ENCODE results near the gene LYPD3. TPM values are rescaled to one million over a fixed set of nuclear protein-coding genes. Genes with fewer than 3 reads are reported as not detected.

Gene LYPD3
- total RNA-seq, 2 experiments from 2014 or later = not detected

DNA sequence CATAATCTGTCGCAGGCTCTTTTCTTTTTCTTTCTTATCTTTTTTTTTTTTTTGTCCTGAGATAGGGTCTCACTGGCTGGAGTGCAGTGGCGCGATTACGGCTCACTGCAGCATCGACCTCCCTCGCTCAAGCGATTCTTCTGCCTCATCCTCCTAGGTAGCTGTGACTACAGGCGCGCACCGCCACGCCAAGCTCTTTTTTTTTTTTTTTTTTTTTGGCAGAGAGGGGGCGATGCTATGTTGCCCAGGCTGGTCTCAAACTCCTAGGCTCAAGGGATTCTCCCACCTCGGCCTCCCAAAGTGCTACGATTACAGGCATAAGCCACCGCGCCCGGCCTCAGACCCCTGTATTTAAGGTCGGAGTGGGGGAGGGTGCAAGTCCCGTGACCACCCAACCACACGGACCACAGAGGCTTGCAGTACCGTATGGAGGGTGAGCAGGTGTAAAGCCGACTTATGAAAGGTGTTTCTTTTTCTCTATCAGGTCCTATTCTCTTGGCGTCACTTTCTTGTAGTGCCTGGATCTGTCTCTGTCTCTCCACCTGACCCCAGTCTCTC, 37.1 kb upstream of the LYPD3 start:
- H3K4me2 ChIP-seq (ENCODE audit: low read length) = no peak overlapping the region
- POLR2A ChIA-PET = interaction anchor here (0.5 to 0.6 kb wide), 2 partner anchors 32 to 710 kb away, joined by 3 read pairs; no protein-coding TSS in a partner anchor
- BruUV-seq (replicated peaks) = no TSS peak

DNA sequence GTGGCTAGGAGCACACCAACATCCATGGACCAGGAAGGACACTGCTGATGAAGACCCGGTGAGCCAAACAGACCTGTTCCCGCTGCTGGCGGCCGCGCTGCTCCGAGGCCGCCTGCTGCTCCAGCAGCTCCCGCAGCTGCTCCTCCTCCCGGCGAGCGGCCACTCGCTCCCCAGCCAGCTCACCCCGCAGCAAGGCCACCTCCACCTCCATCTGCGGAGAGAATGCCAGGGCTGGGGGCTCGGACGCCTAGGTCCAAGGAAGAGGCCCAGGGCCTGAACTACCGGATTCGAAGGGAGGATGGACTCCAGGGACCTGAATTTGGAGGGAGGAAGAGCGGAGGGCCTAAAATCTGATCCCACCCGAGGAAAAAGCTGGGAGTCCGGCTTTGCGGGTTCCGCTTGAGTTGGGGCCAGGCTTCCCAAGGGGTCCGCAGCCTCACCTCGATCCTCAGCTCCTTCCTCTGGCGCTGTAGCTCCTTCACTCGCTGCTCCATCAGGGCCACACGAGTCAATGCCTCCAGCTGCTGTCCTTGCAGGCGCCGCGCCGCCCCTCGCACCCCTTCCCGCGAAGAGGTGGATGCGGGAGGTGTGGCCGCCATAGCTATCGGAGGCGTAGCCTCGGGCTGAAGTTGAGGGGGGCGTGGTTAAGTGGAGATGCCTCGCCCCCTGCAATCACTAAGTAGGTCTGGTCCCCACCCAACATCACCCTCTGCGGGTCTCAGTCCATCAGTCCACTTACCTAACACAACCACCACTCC, 36.4 kb upstream of the LYPD3 start:
- ChIA-PET CTCF (ENCODE audit: unreplicated experiment) (interaction anchor here (0.9 kb wide), 1 partner anchor 38 kb away, joined by 10 read pairs; no protein-coding TSS in a partner anchor), POLR2A (interaction anchor here (0.5 to 0.6 kb wide), 2 partner anchors 32 to 711 kb away, joined by 3 read pairs; no protein-coding TSS in a partner anchor)
- H3K27ac ChIP-seq (ENCODE audit: low read depth, low read length, poor library complexity, severe bottlenecking) = no peak overlapping the region
- BruUV-seq (replicated peaks) = no TSS peak
- intact Hi-C loops (cut with micrococcal nuclease; ENCODE audit: unreplicated experiment) = no loop called here
- H3K79me2 ChIP-seq (ENCODE audit: insufficient read depth, low read depth, low read length) = no peaks in the 10 kb centered on the region
- no peak overlapping the region for H3K4me2 ChIP-seq (ENCODE audit: low read length)
- no peaks in the 10 kb centered on the region for H3K36me3 ChIP-seq (ENCODE audit: insufficient read depth, low read length)
- no peaks in the 10 kb centered on the region for H3K9me2 ChIP-seq (ENCODE audit: insufficient read depth, low read length)
- no peaks in the 10 kb centered on the region for H3K9me3 ChIP-seq (ENCODE audit: low read length)
- H3K4me1 ChIP-seq (ENCODE audit: insufficient read depth, low read length, poor library complexity, severe bottlenecking) = peaks cover 16% of the 10 kb centered on the region
- no peak for TF ChIP-seq EZH2phosphoT487 (IDR thresholded peaks at IDR 0.05; ENCODE audit: borderline replicate concordance, low read depth, low read length)
- TF ChIP-seq, protein P1, sequence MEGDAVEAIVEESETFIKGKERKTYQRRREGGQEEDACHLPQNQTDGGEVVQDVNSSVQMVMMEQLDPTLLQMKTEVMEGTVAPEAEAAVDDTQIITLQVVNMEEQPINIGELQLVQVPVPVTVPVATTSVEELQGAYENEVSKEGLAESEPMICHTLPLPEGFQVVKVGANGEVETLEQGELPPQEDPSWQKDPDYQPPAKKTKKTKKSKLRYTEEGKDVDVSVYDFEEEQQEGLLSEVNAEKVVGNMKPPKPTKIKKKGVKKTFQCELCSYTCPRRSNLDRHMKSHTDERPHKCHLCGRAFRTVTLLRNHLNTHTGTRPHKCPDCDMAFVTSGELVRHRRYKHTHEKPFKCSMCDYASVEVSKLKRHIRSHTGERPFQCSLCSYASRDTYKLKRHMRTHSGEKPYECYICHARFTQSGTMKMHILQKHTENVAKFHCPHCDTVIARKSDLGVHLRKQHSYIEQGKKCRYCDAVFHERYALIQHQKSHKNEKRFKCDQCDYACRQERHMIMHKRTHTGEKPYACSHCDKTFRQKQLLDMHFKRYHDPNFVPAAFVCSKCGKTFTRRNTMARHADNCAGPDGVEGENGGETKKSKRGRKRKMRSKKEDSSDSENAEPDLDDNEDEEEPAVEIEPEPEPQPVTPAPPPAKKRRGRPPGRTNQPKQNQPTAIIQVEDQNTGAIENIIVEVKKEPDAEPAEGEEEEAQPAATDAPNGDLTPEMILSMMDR (conservative IDR thresholded peaks at IDR 0.05; ENCODE audit: low read length) = no peak
- H3K4me3 ChIP-seq (ENCODE audit: low read depth, low read length, poor library complexity, severe bottlenecking) = no peak overlapping the region
- DNase-seq (ENCODE audit: low spot score) = no peak
- no peak overlapping the region for H2AFZ ChIP-seq (ENCODE audit: low read length)
- H4K20me1 ChIP-seq (ENCODE audit: insufficient read depth, low read length) = no peaks in the 10 kb centered on the region

More for the DNA sequence above, 37.1 kb upstream of the LYPD3 start:
- DNase-seq (ENCODE audit: low spot score) = no peak
- H3K4me1 ChIP-seq (ENCODE audit: insufficient read depth, low read length, poor library complexity, severe bottlenecking) = peaks cover 16% of the 10 kb centered on the region
- H3K79me2 ChIP-seq (ENCODE audit: insufficient read depth, low read depth, low read length) = no peaks in the 10 kb centered on the region
- H3K36me3 ChIP-seq (ENCODE audit: insufficient read depth, low read length) = no peaks in the 10 kb centered on the region
- no peaks in the 10 kb centered on the region for H3K9me2 ChIP-seq (ENCODE audit: insufficient read depth, low read length)
- no peak overlapping the region for H2AFZ ChIP-seq (ENCODE audit: low read length)
- H3K9me3 ChIP-seq (ENCODE audit: low read length) = no peaks in the 10 kb centered on the region
- H4K20me1 ChIP-seq (ENCODE audit: insufficient read depth, low read length) = no peaks in the 10 kb centered on the region
- intact Hi-C loops (cut with micrococcal nuclease; ENCODE audit: unreplicated experiment) = no loop called here
- TF ChIP-seq, protein P1 (conservative IDR thresholded peaks at IDR 0.05; ENCODE audit: low read length) = no peak
- TF ChIP-seq EZH2phosphoT487 (IDR thresholded peaks at IDR 0.05; ENCODE audit: borderline replicate concordance, low read depth, low read length) = no peak
- no peak overlapping the region for H3K4me3 ChIP-seq (ENCODE audit: low read depth, low read length, poor library complexity, severe bottlenecking)
- CTCF ChIA-PET (ENCODE audit: unreplicated experiment) = no interaction called here
- H3K27ac ChIP-seq (ENCODE audit: low read depth, low read length, poor library complexity, severe bottlenecking) = no peak overlapping the region

GRCh38 chr19:43499042-43499441, 33.6 kb upstream of the LYPD3 start:
- POLR2A ChIA-PET = no interaction called here

More at GRCh38 chr19:43499042-43499441, 33.6 kb upstream of the LYPD3 start:
- Histone ChIP-seq H3K9me3 (ENCODE audit: low read length) (no peaks in the 10 kb centered on the region), H3K79me2 (ENCODE audit: insufficient read depth, low read depth, low read length) (no peaks in the 10 kb centered on the region), H2AFZ (ENCODE audit: low read length) (no peak overlapping the region), H3K4me1 (ENCODE audit: insufficient read depth, low read length, poor library complexity, severe bottlenecking) (peaks cover 6% of the 10 kb centered on the region), H4K20me1 (ENCODE audit: insufficient read depth, low read length) (no peaks in the 10 kb centered on the region), H3K4me3 (ENCODE audit: low read depth, low read length, poor library complexity, severe bottlenecking) (no peak overlapping the region), H3K4me2 (ENCODE audit: low read length) (no peak overlapping the region), H3K9me2 (ENCODE audit: insufficient read depth, low read length) (no peaks in the 10 kb centered on the region), H3K27ac (ENCODE audit: low read depth, low read length, poor library complexity, severe bottlenecking) (no peak overlapping the region), H3K36me3 (ENCODE audit: insufficient read depth, low read length) (no peaks in the 10 kb centered on the region)
- no peak for DNase-seq (ENCODE audit: low spot score)
- intact Hi-C loops (cut with micrococcal nuclease; ENCODE audit: unreplicated experiment) = no loop called here
- no peak for TF ChIP-seq EZH2phosphoT487 (IDR thresholded peaks at IDR 0.05; ENCODE audit: borderline replicate concordance, low read depth, low read length)
- TF ChIP-seq, protein P1 (conservative IDR thresholded peaks at IDR 0.05; ENCODE audit: low read length) = no peak
- no TSS peak for BruUV-seq (replicated peaks)
- CTCF ChIA-PET (ENCODE audit: unreplicated experiment) = no interaction called here

Measured in OCI-LY7 (cell line).